Esophagus squamous epithelium (tissue), 4 donors: ENCODE measurements around the gene CNOT8.

Experiments used
- CTCF ChIP-seq, 6 experiments: fragments of 450-650 bp in 4 of 6; fragments of 200-600 bp in 2 of 6; sonication (generic) in 2 of 6; IDR thresholded peaks; one replicate each; pipeline ENCODE4 v1.5.1; 2016 to 2019; ENCODE audit warnings: antibody characterized with exemption in 6 of 6, mild to moderate bottlenecking in 4 of 6, moderate library complexity in 4 of 6
- POLR2A ChIP-seq, 4 donors: fragments of 450-650 bp; IDR thresholded peaks; one replicate each; pipeline ENCODE4 v1.6.1; 2017; ENCODE audit warnings: antibody characterized with exemption in 4 of 4, mild to moderate bottlenecking in 4 of 4, moderate library complexity in 3 of 4

- TF ChIP-seq CTCF (IDR thresholded peaks at IDR 0.05) (no peak), POLR2A (IDR thresholded peaks at IDR 0.05) (peak in 2 of 4 donors; percentile 34 to 35)
These were observed 8.0 kb upstream of the CNOT8 start, which contains the start of gene FAXDC2 for GRCh38 chr5:154850255-154851062.
